DMS153 (cell line): ENCODE results near the gene F2RL1.
A peak's percentile ranks its signal among the peaks of the same experiment; 100 is the strongest.
"Not testable (repeated sequence)": the region's sequence is repeated elsewhere in the genome, so short reads cannot be mapped to it uniquely, and the experiment has no call there.

Experiments
- DNase-seq: peaks from one replicate; lab custom pipeline; 2025; lab: John Stamatoyannopoulos, UW

The F2RL1 gene

DNA sequence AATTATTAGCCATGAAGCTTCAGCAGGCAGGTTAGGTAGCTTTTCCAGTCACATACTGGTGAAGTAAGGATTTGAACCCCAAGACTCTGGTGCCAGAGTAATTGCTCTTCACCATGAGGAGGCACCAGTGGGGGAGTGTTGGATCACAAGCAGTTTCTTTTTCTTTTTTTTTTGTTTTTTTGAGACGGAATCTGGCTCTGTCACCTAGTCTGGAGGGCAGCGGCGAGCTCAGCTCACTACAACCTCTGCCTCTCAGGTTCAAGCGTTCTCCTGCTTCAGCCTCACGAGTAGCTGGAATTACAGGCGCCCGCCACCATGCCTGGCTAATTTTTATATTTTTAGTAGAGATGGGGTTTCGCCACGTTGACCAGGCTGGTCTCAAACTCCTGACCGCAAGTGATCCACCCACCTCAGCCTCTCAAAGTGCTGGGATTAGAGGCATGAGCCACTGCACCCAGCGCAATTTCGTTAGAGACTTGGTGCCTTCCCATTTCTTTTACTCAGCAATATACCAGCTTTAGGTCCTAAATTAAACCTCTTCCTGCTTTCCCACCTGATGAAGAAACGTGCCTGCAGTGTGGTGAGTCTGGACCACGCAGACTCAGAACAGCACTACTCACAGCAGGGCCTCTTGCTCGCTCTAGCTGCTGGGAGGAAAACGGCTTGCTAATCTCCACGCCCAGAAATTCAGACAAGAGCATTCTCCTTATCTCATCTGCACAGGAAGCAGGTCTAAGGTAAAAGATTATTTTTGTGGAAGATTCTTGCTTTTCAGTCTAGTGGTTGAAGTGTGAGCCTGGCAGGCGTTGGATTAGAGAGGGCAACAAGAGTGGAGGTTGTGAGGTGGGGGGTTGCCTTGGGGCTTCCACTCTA lies 30.8 kb downstream of the F2RL1 start, which contains the start of gene S100Z:
TSS of gene S100Z (plus strand) at position 596 of the 873 bp plus-strand sequence. CDS start 25,346 bp downstream, outside the sequence.
- DNase-seq: no peak

DNA sequence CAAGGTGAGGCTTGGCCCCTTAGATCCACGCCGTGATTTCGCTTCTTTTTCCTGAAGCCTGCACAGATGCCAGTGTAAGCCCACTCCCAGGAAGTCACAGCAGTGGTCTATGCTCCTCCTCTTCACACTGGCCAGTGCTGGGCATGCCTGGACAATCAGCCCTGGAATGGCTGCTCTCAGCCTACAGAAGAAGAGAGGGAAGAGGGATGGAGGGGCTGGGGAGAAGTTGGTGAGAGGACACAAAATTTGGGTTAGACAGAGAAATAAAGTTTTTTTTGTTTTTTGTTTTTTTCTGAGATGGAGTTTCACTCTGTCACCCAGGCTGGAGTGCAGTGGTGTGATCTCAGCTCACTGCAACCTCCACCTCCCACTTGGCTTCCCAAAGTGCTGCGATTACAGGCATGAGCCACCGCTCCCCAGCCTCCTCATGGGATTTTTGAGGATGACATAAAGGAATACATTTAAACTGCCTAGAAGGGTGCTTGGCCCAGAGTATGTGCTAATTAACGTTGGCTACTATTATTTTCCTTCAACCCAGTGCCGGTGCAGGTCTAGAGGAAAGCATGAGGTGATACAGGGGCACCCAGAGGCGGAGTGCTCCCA lies 31.8 kb downstream of the F2RL1 start:
- no peak for DNase-seq

DNA sequence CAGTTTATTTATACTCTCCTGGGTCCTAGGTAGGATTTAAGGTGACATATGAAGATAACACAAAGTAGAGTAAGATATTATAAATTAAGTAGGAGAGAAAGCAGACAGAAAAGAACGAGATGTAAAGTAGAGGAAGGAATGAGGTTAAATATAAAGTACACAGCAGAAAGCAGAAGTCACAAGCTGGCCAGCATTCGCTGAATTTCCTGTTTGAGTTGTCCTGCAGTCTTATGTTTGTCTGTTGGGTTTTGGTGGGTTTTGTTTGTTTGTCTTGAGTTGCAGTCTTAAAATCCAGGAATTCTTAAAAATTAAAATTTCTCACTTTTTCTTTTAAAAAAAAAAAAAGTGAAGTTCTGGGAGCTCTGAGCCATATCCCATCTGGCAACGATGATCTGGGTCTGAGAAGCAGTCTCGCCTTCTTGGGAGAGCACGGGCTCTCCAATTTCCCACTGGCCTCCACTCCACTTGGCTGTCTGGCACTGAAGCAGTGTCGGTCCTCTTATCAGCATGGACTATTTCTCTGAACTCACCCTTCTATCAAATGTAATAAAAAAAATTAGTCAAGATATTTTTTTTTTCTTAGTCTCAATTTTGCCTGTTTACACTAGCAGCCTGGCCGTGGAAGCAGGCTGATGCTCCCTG lies 33.0 kb downstream of the F2RL1 start:
- no peak for DNase-seq

DNA sequence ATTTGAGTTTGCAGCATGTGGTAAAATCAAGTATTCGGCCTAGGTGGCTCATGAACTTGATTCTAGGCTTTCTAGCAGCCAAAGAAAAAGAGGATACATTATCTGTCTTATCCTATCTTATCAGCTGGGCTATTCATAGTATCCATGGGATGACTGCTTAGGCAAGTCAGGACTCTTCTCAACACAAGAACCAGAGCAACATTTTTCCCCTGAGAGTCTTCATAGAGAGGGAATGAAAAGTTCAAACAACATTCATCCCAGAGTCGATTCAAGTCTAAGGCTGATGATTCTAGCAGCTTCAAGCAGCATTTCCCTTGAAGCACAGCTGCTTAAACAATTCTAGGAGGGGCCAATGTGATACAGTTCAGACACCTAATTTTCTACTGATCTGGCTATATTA lies 33.9 kb downstream of the F2RL1 start:
- DNase-seq: no peak

DNA sequence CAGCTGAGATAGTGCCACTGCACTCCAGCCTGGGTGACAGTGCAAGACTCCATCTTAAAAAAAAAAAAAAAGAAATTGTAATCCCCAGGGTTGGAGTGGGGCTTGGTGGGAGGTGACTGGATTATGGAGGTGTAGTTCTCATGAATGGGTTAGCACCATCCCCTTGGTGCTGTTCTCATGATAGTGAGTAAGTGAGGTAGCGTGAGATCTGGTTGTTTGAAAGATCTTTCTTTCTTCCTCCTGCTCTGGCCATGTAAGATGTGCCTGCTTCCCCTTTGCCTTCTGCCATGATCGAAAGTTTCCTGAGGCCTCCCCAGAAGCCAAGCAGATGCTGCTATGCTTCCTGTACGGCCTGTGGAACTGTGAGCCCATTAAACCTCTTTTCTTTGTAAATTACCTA lies 34.9 kb downstream of the F2RL1 start:
- not testable (repeated sequence) for DNase-seq

DNA sequence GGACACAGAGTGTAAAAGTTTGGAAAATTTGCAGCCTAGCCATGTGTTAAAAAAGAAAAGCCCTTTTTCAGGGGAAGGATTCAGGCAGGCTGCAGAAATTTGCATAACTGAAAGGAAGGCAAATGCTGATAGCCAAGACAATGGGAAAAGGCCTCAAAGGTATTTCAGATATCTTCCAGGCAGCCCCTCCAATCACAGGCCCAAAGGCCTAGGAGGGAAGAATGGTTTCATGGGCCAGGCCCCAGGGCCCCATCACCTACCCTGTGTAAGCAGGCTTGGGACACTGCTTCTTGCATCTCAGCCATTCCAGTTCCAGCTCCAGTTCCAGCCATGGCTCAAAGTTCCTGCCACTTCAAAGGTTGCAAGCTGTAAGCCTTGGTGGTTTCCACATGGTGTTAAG lies 35.8 kb downstream of the F2RL1 start:
- no peak for DNase-seq

DNA sequence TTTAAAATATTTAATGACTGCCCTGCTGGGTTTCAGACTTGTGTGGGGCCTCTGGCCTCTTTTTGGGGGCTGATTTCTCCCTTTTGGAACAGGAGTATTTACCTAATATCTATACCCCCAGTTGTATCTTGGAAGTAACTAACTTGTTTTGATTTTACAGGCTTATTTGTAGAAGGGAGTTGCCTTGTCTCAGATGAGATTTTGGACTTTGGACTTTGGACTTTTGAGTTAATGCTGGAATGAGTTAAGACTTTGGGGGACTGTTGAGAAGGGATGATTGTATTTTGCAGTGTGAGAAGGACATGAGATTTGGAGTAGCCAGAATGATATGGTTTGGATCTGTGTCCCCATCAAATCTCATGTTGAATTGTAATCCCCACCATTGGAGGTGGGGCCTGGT lies 36.7 kb downstream of the F2RL1 start:
- not testable (repeated sequence) for DNase-seq

DNA sequence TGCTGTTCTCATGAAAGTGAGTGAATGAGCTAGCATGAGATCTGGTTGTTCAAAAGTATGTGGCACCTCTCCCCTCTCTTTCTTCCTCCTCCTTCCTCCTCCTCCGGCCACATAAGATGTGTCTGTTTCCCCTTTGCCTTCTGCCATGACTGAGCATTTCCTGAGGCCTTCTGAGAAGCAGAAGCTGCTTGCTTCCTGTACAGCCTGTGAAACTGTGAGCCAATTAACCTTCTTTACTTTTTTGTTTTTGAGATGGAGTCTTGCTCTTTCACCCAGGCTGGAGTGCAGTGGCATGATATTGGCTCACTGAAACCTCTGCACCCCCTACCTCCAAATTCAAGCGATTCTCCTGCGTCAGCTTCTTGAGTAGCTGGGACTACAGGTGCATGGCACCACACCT lies 37.1 kb downstream of the F2RL1 start:
- DNase-seq: no peak

DNA sequence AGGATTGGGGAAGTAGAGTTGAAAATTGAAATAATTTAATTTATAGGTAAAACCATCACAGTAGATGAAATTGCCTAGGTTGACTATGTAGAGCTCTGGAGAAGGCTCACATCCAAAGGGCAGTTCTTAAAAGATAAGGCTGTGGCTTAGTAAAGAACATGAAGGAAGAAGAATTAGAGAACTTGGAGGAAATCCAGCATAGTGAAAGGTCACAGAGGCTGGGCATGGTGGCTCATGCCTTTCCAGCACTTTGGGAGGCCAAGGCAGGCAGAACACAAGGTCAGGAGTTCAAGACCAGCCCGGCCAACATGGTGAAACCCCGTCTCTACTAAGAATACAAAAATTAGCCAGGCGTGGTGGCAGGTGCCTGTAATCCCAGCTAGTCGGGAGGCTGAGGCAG lies 38.0 kb downstream of the F2RL1 start:
- DNase-seq: not testable (repeated sequence)

DNA sequence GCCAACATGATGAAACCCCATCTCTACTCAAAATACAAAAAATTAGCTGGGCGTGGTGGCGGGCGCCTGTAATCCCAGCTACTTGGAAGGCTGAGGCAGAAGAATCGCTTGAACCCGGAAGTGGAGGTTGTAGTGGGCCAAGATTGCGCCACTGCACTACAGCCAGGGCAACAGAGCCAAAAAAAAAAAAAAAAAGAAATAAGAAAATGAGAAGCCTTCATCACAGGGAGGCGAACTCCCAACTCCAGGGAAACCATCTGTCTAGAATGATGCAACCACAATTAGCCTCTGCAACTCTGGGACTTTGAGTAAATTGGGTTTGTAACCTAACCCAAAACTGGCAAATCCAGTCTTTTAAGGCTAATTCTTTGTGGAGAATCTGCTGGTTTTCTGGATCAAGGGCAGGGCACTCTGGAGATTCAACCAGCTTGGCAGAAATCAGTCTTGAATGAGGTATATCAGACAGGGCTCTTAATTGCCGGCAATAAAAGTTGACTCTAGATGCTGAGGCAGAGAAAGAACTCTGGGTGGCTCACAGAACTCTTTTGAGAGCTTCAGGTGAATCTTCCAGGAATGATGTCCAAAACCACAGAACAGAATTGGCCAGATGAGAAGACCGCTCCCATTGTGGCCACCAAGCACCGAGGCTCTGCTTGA lies 40.9 kb downstream of the F2RL1 start:
- DNase-seq: no peak

DNA sequence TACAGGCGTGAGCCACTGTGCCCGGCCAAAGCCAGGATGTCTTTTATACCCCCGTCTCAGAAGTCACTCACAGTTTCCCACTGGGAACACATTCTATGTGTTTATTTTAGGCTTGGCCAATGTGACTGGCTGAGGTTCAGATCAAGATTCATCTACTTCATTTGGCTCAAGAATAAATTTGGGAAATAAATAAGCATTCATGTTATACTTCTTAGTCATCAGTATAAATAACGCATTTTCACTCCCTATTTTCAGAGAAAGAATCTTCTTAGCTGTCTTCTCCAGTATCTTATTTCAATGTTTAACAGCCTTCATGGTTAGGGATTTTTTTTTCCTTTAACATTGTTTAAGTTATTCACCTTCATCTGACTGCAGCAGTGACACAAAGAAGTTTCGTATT lies 42.8 kb downstream of the F2RL1 start:
- DNase-seq: no peak

DNA sequence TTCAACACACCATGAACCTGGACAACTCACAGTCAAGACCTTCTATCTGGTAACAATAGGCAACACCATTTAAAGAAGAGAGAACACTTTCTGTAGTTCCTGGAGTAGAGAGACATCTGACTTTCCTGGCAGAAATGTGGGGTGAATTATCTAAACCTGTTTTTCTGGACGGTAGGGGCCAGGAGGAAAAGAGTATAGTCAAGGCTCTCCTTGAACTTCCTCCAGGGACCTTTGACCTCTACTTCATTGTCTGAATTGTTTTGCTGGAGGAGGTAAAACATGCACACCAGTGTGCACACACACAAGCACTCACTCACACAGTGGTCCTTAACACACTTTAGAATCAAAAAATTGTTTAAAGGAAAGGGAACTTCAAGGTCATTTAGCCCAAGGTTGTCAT lies 44.2 kb downstream of the F2RL1 start:
- no peak for DNase-seq

DNA sequence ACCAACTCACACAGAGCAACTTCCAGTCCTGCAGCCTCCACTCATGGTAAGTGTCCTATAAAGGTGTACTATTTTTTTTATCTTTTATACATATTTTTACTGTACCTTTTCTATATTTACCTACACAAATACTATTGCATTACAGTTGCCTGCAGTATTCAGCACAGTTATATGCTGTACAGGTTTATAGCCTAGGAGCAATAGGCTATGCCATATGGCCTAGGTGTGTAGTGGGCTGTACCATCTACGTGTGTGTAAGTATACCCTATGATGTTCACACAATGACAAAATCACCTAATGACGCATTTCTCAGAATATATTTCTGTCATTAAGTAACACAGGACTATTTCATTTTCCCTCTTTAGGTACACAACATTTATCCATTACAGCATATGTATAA lies 47.7 kb downstream of the F2RL1 start:
- no peak for DNase-seq

DNA sequence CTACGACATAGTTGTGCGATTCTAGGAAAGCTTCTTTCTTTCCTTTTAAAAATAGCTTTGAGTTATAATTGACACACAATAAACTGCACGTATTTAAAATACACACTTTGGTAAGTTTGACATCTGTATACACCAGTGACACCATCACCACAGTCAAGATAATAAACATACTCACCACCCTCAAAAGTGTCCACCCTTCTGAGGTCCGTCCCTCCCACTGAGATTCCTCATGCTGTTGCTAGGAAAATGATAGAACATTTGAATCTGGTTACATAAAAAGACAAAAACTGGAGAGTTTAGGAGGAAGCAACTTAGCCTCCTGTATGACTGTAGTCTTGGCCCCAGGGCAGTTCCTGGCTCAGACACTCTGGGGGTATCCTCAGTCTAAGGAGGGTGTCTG lies 48.2 kb downstream of the F2RL1 start:
- DNase-seq: no peak

DNA sequence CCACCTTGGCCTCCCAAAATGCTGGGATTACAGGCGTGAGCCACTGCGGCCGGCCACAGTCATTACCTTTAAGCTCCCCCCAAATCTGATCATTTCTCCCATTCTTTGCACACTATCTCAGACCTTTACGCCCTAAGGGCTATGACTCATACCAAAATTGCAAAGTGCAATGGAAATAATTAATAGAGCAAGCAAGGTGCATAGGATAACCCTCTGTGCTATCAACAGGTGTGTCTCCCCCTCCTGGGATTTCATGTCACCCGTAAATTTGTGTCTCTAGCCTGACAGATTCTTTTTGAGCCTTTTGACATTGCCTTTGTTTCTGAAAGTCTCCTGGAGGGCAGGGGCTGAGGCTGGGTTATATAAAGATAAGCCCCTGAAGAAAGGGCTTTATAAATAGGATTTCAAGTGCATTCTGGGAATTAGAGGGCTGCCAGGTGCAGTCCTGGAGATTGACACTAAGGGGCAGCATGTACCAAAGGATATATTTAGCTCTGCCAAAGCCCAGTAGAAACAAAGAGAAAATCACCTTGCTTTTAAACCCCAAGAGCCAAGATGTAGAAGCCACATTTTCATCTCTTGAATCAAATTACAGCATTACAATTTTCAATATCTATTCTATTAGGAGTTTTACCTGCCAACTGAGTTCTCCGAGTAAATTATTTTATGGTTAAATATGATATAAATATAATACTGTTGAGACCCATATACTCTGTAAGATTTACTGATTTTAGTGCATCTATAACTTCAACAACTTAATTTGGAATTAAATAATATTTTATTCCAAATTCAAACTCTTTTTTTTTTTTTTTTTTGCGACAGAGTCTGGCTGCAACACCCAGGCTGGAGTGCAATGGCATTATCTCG lies 49.2 kb downstream of the F2RL1 start:
- DNase-seq: peak; percentile 17

DNA sequence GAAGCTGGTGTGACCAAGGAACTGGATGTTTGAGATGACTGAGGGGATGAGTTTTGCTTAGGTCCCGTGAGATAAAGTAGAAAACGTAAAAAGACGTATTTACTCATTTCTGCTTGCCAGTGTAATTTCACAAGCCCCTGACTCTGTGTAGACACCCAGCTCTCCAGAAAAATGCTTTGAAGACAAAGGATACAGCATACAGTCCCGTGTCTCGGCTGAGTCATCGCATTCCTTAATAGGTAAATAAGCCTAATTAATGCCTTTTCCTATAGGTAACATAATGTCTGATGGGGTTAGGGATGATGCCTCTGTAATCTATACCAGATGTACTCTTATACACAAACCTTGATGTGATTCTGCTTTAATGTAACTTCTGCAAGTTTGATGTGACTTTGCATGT lies 51.2 kb downstream of the F2RL1 start:
- no peak for DNase-seq

DNA sequence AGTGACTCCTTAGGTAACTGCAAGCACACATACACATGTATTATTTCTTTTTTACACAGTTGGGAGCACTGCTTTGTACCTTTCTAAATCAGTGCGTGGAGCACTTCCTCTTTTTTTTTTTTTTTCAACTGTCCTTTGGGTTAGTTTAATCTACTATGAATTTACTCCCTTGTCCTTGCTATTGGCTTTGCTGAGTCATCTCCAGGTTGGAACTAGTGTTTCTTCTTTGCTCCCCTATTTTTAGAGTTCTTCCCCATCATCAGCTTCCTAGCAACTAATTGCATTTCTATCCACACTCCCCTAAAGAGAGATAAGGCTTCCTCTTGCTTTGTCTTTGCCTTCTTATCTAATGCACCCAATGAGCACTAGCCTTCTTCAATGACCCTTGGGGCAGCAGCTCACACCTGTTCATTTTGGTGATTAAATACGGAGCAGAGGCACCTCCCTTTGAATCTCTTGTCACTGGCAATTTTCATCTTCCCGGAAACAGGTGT lies 55.3 kb downstream of the F2RL1 start:
- DNase-seq: peak; percentile 74
